T-helper 1 cell treated with Interleukin-12 subunit alpha and Interleukin-12 subunit beta and Interleukin-4 antibody, amounts not matched to agents 30 μg/mL and 1 μg/mL, for 36 hours (primary cell): Measurements from ENCODE around the gene AOPEP.
A peak's percentile ranks its signal among the peaks of the same experiment; 100 is the strongest.
"Not testable (repeated sequence)": the region's sequence is repeated elsewhere in the genome, so short reads cannot be mapped to it uniquely, and the experiment has no call there.

ENCODE experiments used
- H3K27ac Mint-ChIP-seq: one replicate; pipeline ENCODE4 v1.8.0; 2021; ENCODE audit warnings: mild to moderate bottlenecking, mixed read lengths
- H3K27me3 Mint-ChIP-seq: one replicate; pipeline ENCODE4 v1.8.0; 2021; ENCODE audit warnings: low read depth, mixed read lengths
- H3K36me3 Mint-ChIP-seq: one replicate; pipeline ENCODE4 v1.8.0; 2021; ENCODE audit warnings: low read depth, mixed read lengths
- H3K4me1 Mint-ChIP-seq: one replicate; pipeline ENCODE4 v1.8.0; 2021; ENCODE audit warnings: low read depth, mixed read lengths
- H3K4me3 Mint-ChIP-seq: one replicate; pipeline ENCODE4 v1.8.0; 2021; ENCODE audit warnings: mild to moderate bottlenecking, moderate library complexity, mixed read lengths
- H3K9me3 Mint-ChIP-seq: one replicate; pipeline ENCODE4 v1.8.0; 2021; ENCODE audit warnings: mixed read lengths

The AOPEP gene

DNA sequence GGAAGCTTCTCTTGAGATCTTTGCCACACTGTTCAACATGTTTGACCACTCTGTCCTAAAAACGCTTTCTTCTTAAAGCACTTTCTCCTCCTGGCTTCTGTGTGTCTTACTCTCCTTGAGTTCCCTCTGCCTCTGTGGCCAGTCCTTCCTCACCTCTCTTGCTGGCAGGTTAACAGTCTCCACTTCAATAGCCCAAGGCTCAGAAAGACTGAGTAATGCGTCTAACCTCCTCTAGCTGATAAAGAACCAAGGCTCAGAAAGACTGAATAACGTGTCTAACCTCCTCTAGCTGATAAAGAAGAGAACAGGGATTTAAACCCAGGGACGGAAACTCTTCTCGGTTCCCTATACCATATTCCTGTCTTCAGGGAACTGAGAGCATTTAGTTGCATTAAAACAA is 205.2 kb downstream of the AOPEP start:
- Mint-ChIP-seq H3K27ac (no peak overlapping the region), H3K9me3 (no peaks in the 10 kb centered on the region), H3K36me3 (no peaks in the 10 kb centered on the region), H3K4me3 (no peak overlapping the region), H3K27me3 (no peaks in the 10 kb centered on the region), H3K4me1 (no peaks in the 10 kb centered on the region)

DNA sequence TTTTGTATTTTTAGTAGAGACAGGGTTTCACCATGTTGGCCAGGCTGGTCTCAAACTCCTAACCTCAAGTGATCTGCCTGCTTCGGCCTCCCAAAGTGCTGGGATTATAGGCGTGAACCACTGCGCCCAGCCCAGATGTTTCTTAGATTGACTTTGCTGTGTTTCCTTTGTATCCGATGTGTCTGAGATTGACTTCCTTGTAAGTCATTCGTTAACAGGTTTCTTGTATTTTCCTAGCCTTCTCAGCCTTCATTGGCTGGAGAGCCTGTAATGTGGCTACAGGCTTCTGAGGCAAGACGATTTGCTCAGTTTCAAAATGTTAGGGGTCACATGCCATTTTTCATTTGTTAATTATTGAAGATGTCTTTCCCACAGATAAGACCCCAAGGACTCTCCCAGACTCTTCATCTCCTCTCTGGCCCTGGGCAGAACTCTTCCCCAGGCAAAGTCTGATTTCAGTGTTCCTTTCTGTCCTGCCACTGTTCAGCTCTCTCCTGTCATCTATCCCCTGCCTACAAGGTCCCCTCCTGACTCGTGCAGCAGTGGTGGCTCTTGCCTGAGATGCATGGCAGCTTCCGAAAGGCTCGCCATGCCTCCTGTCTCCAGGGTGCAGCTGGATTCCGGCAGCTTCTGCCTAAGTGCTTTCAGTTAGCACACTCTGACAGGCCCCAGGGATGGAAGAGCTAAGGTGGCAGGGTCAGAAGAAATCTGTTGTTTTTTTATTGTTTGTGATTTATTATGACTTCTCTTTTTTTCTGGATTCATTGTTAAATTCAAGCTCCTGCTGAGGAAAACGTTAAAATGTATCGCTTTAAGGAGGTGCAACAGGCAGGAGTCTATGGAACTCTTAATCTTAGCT is 206.4 kb downstream of the AOPEP start:
- Mint-ChIP-seq H3K36me3 (no peaks in the 10 kb centered on the region), H3K4me1 (peaks cover 2% of the 10 kb centered on the region), H3K4me3 (no peak overlapping the region), H3K27ac (no peak overlapping the region), H3K9me3 (no peaks in the 10 kb centered on the region), H3K27me3 (no peaks in the 10 kb centered on the region)

DNA sequence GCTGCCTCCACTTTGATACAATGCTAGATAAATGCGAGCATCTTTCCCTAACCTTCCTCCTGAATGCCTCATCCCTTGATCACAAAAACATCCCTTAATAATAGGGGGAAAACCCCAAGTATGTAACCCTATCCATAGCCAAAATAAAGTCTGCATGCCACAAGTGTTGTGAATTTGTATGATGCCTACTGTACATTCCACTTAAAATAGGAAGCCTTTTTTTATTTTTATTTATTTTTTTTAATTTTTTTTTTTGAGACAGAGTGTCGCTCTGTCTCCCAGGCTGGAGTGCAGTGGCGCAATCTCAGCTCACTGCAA is 207.0 kb downstream of the AOPEP start:
- H3K4me1 Mint-ChIP-seq = peaks cover 2% of the 10 kb centered on the region
- H3K27ac Mint-ChIP-seq = no peak overlapping the region
- no peaks in the 10 kb centered on the region for H3K9me3 Mint-ChIP-seq
- H3K36me3 Mint-ChIP-seq = no peaks in the 10 kb centered on the region
- no peak overlapping the region for H3K4me3 Mint-ChIP-seq
- H3K27me3 Mint-ChIP-seq = no peaks in the 10 kb centered on the region

DNA sequence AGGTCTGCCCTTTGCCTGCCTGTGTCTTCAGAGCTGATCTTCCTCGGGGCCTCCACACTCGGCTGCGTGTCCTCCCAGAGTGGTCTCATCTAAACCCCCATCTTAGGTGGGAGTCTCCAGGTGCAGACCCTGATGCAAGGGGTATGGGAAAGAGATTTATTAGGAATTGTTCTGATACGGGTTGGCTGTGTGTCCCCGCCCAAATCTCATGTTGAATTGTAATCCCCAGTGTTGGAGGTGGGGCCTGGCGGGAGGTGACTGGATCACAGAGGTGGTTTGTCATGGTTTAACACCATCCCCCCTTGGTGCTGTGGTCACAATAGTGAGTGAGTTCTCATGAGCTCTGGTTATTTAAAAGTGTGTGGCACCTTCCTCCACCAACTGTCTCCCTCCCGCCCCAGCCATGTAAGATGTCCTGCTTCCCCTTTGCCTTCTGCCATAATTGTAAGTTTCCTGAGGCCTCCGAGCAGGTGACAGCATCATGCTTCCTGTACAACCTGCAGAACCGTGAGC is 208.4 kb downstream of the AOPEP start:
- no peak overlapping the region for H3K4me3 Mint-ChIP-seq
- H3K4me1 Mint-ChIP-seq = peaks cover 2% of the 10 kb centered on the region
- no peaks in the 10 kb centered on the region for H3K27me3 Mint-ChIP-seq
- H3K9me3 Mint-ChIP-seq = no peaks in the 10 kb centered on the region
- no peak overlapping the region for H3K27ac Mint-ChIP-seq
- peaks cover 3% of the 10 kb centered on the region for H3K36me3 Mint-ChIP-seq

DNA sequence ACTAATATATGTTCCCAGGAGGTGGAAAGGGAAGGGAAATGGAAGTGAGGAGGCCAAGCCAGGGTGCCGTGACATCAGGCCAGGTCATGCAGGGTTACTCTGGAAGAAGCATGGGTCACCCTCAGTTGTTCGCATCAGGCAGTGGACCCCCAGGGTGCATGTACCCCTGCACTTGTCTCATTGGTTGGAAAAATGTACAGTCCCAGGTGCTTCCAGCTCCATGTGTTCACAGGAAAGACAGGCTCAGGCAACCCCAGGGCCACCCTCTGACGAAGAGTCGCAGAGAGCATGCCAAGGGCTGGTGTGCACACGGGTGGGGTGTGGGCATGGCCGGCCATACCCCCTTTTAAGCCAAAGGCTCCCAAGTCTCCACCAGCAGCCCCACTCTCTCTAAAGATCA is 208.9 kb downstream of the AOPEP start:
- Mint-ChIP-seq H3K27me3 (no peaks in the 10 kb centered on the region), H3K9me3 (no peaks in the 10 kb centered on the region), H3K4me1 (peaks cover 2% of the 10 kb centered on the region), H3K27ac (no peak overlapping the region), H3K4me3 (no peak overlapping the region), H3K36me3 (peaks cover 3% of the 10 kb centered on the region)

DNA sequence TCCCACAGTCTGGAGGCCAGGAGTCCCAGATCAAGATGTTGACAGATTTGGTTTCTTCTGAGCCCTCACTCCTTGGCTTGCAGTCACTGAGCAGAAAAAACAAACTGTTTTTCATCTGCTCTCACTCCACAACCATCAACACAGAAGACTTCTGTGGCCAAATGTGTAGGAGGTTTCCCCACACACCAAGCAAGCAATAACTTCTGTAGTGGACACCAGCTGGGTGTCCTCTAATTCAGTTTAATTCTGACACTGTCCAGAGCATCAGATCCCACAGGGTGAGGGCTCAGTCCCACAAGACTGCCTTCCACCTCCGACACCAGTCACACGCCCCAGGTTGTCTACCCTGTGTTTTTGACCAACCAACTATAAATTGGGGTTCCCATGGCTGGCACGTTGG is 209.9 kb downstream of the AOPEP start:
- H3K27me3 Mint-ChIP-seq = no peaks in the 10 kb centered on the region
- no peaks in the 10 kb centered on the region for H3K9me3 Mint-ChIP-seq
- H3K27ac Mint-ChIP-seq = peak overlapping the region; percentile 4
- H3K4me3 Mint-ChIP-seq = no peak overlapping the region
- peaks cover 3% of the 10 kb centered on the region for H3K36me3 Mint-ChIP-seq
- peaks cover 2% of the 10 kb centered on the region for H3K4me1 Mint-ChIP-seq

DNA sequence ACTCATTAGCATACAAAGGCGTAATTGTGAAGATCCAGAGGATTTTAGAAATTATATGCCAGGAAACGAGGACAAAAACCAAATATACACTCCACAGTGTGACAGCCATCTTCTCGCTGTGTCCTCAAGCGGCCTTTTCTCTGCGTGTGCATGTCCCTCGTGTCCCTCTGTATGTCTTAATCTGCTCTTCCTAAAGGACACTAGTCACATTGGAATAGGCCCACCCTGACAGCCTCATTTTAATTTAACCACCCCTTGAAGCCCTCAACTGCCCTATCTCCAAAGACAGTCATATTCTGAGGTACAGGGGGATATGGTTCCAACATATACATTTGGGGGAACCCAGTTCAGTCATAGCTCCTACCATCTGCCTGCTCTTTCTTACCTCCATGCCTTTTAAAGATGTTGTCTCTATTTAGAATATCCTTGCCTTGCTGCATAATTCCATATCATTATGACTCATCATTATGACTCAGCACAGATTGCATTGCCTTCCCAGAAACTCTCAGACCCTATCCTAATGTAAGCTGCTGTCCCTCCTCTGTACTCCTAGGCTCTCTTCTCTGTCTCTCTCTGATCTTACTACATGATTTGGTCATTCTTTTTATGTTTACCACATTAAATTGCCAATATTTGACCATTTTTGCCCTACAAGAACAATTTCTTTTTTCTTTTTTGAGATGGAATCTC is 210.9 kb downstream of the AOPEP start:
- H3K4me3 Mint-ChIP-seq = no peak overlapping the region
- H3K9me3 Mint-ChIP-seq = no peaks in the 10 kb centered on the region
- no peak overlapping the region for H3K27ac Mint-ChIP-seq
- H3K27me3 Mint-ChIP-seq = no peaks in the 10 kb centered on the region
- H3K36me3 Mint-ChIP-seq = peaks cover 3% of the 10 kb centered on the region
- H3K4me1 Mint-ChIP-seq = peaks cover 2% of the 10 kb centered on the region

DNA sequence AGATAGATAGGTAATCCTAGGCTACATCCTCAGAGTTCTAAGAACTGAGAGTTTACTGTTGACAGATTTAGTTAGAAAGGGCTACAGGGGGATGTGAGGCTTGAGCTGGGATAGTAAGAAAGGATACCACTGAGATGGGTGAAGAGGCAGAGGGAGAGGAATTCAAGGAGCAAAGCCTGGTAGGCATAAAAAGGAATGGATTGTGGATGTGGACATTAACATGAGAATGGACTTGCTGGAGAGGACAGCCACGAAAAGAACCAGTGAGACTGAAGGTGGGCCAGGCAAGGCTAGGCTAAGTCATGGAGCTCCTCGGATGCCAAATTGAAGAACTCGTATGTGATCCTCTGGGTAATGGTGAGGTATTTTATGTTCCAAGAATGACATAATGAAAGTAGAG is 211.9 kb downstream of the AOPEP start:
- H3K4me3 Mint-ChIP-seq = no peak overlapping the region

DNA sequence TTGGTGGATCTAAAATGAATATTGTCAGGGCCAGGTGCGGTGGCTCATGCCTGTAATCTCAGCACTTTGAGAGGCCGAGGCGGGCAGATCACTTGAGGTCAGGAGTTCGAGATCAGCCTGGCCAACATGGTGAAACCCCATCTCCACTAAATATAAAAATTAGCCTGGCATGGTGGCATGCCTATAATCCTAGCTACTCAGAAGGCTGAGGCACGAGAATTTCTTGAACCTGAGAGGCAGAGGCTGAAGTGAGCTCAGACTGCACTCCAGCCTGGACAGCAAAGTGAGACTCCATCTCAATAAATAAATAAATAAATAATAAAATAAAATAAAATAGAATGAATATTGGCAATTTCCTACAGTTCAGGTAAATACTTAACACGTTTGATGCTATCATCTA is 213.8 kb downstream of the AOPEP start:
- not testable (repeated sequence) for H3K36me3 Mint-ChIP-seq, H3K27ac Mint-ChIP-seq, H3K4me3 Mint-ChIP-seq

More for the DNA sequence above, 211.9 kb downstream of the AOPEP start:
- no peaks in the 10 kb centered on the region for H3K27me3 Mint-ChIP-seq
- peaks cover 2% of the 10 kb centered on the region for H3K4me1 Mint-ChIP-seq
- H3K36me3 Mint-ChIP-seq = peaks cover 3% of the 10 kb centered on the region
- H3K27ac Mint-ChIP-seq = no peak overlapping the region
- no peaks in the 10 kb centered on the region for H3K9me3 Mint-ChIP-seq

DNA sequence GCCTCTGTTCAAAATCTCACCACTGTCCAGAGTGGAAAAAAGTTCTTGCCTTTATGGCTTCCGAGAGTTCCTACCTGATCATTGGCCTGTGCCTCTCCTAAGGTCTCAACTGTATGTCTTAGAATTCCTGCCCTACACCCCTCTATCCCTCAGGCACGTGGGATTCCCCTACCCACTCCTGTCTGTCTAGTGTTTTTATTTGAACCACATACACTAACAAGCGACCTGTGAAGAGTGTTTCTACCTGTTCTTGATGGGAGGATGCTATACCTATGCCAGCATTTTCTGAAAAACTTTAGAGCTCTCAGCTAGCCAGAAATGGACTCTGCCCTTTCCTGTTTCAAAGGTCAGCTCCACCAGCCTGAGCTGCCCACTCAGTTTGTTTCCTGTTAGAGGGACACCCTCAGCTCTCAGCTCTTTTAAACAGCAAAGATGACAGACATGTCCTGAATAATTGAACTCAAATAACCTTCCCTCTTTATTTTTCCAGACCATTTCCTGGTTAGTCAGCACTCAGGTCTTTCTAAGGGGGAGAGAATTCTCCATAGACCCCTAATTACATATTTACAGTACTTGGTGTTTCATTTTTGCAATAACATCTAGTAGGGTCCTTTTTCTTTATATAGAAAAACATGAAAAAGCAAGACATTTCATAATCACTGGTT is 214.8 kb downstream of the AOPEP start:
- Mint-ChIP-seq H3K36me3 (peaks cover 3% of the 10 kb centered on the region), H3K4me3 (no peak overlapping the region), H3K9me3 (no peaks in the 10 kb centered on the region), H3K4me1 (peaks cover 2% of the 10 kb centered on the region), H3K27me3 (no peaks in the 10 kb centered on the region), H3K27ac (no peak overlapping the region)

More for the DNA sequence above, 213.8 kb downstream of the AOPEP start:
- not testable (repeated sequence) for H3K9me3 Mint-ChIP-seq, H3K4me1 Mint-ChIP-seq, H3K27me3 Mint-ChIP-seq

DNA sequence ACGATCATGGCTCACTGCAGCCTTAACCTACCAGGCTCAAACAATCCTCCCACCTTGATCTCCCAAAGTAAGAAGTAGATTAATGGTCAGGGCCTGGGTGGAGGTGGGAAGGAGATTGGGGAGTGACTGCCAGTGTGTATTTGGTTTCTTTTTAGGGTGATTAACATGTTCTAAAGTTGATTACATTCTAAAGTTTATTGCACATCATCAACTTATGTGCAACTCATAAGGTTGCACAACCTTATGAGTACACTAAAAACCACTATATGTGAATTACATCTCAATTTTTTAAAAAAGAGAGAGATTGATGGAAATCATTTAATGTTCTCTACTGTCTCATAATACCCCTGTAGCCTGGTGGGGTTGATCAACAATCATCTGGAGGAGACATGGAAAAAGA is 218.1 kb downstream of the AOPEP start:
- no peak overlapping the region for H3K4me3 Mint-ChIP-seq
- no peak overlapping the region for H3K27ac Mint-ChIP-seq
- H3K36me3 Mint-ChIP-seq = no peaks in the 10 kb centered on the region
- no peaks in the 10 kb centered on the region for H3K9me3 Mint-ChIP-seq
- H3K27me3 Mint-ChIP-seq = no peaks in the 10 kb centered on the region
- H3K4me1 Mint-ChIP-seq = peaks cover 4% of the 10 kb centered on the region

DNA sequence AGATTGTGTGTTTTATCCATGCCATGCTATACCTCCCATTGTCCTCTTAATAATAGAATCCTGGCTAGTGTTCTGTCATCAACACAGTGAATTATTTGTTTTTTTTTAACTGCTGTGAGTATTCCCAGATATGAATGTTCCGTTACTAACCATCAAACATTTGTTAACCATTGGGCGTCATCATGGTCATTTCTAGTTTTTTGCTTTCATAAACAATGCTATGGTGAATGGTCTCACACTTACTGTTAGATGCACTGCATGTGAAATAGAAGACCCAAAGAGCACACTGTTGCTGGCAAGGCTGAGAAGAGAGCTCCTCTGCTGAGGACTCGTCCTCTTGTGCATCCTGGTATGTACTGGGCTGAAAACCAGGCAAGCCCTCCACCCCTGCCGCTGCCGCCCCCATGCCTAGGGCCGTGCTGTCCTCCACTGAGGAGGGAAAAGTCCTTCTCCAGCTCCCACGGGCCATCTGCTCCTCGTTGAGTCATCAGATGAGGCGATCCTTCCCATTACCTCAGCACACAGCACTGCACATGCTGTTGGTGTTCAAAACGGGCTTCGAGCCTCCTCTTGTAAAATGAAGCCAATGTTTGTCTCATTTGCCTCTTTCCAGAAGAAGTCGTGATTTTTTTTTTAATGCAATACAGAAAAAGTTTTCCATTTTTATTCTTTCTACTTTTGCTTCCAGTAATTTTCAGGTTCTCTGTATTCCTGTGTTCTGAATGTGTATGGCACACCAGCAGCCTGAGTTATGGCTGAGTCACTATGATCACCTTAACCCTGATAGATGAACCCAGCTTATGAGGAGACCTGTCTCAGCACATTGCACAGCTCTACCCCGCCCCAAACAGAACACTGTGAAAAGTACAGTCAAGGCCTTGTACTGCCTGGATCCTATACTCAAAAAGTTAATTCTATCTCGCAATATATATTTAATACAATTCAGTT is 219.0 kb downstream of the AOPEP start:
- Mint-ChIP-seq H3K4me3 (no peak overlapping the region), H3K27ac (no peak overlapping the region), H3K36me3 (no peaks in the 10 kb centered on the region), H3K4me1 (peaks cover 8% of the 10 kb centered on the region), H3K9me3 (no peaks in the 10 kb centered on the region), H3K27me3 (no peaks in the 10 kb centered on the region)

DNA sequence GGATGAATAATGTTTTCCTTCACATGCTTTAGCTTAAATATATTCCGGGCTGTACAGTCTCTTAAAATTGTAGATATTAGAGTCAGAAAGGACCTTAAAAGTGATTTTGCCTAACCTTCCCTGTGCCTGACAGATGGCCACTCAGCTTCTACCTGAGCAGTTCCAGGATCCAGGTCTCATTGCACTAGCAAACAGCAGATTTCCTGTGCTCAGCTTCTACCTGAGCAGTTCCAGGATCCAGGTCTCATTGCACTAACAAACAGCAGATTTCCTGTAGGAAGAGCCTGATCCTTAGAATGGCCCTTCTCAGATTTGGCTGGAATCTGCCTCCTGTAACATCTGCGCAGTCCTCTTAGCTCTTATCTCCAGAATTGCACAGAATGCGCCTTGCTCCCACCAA is 219.8 kb downstream of the AOPEP start:
- H3K9me3 Mint-ChIP-seq = no peaks in the 10 kb centered on the region
- H3K27ac Mint-ChIP-seq = no peak overlapping the region
- H3K4me3 Mint-ChIP-seq = no peak overlapping the region
- H3K36me3 Mint-ChIP-seq = no peaks in the 10 kb centered on the region
- peaks cover 15% of the 10 kb centered on the region for H3K4me1 Mint-ChIP-seq
- H3K27me3 Mint-ChIP-seq = no peaks in the 10 kb centered on the region
